ENCODE results near the gene KCNH4. TPM values are rescaled to one million over a fixed set of nuclear protein-coding genes. Genes with fewer than 3 reads are reported as not detected.

KCNH4 gene
- total and polyA plus RNA-seq, 12 donors: 0.13 to 1.0 (median 0.19) TPM; not detected in 2

DNA sequence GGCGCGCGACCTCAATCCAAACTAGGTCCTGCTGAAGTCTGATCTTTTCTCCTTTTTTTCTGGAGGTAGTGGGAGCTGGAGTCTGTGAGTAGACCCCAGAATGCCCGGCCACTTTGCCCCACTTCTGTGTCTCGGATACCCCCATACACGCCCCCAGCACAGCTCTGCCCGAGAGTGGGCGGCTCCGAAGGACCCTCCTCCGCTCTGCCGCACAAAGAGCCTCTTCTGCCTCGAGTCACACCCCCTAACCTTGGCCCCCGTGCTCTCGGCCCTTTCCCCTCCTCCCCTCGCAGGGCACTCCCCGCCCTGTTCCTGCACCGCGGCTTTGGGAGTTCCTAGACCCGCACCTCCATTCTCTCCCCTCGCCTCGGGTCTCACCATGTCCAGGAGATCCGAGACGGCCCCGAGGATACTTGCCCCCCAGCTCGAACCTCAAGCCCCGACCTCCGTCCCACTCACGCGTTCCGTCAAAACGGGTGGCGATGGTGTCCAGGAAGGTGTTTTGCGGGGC lies 476 bp downstream of the KCNH4 start:
- DNase-seq: no peak
- H3K4me3 ChIP-seq: peak overlapping the region in 1 of 4 donors; percentile 58
- WGBS, 4 donors: 1 to 3% (median 2%) methylated on average over 26 to 33 of the region's 33 CpGs
- TF ChIP-seq, protein P1, sequence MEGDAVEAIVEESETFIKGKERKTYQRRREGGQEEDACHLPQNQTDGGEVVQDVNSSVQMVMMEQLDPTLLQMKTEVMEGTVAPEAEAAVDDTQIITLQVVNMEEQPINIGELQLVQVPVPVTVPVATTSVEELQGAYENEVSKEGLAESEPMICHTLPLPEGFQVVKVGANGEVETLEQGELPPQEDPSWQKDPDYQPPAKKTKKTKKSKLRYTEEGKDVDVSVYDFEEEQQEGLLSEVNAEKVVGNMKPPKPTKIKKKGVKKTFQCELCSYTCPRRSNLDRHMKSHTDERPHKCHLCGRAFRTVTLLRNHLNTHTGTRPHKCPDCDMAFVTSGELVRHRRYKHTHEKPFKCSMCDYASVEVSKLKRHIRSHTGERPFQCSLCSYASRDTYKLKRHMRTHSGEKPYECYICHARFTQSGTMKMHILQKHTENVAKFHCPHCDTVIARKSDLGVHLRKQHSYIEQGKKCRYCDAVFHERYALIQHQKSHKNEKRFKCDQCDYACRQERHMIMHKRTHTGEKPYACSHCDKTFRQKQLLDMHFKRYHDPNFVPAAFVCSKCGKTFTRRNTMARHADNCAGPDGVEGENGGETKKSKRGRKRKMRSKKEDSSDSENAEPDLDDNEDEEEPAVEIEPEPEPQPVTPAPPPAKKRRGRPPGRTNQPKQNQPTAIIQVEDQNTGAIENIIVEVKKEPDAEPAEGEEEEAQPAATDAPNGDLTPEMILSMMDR (IDR thresholded peaks at IDR 0.05): no peak
- H3K36me3 ChIP-seq (replicated peaks in 1 of 2): no peaks in the 10 kb centered on the region
- no peaks in the 10 kb centered on the region for H3K27me3 ChIP-seq
- intact Hi-C loops (cut with DNase I): loop anchor here (5.0 kb wide), 2 partner anchors 53 to 63 kb away; no protein-coding TSS in a partner anchor
- H3K27ac ChIP-seq: no peak overlapping the region
- H3K4me1 ChIP-seq (replicated peaks in 1 of 2): peaks cover 15 to 31% of the 10 kb centered on the region in 2 donors
- H3K9me3 ChIP-seq (replicated peaks in 1 of 3): no peaks in the 10 kb centered on the region

DNA sequence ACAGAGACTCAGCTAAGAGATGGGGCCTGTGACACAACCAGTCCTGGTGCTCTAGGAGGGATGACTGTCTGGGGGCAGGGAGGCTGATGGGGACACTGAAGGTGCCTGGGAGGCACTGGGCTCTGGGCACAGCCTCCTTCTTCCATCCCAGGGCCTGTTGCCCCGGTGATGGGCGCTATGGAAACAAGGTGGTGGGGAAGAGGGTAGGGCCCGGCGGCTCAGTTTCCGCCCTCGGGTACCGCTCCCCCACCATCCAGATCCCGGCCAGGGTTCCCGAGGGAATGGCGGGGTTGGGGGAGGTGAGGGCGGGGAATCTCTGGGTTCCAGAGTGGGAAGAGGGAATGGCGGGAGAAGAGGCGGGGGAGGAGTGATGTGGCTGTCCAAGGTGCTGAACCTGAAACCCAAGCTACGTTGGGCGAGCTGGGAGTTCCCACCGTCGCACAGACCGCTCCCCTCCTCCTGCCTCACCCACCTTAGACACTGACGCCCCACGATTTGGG lies 981 bp downstream of the KCNH4 start:
- Histone ChIP-seq H3K27ac (no peak overlapping the region), H3K9me3 (replicated peaks in 1 of 3) (no peaks in the 10 kb centered on the region), H3K27me3 (no peaks in the 10 kb centered on the region), H3K36me3 (replicated peaks in 1 of 2) (no peaks in the 10 kb centered on the region), H3K4me3 (no peak overlapping the region), H3K4me1 (replicated peaks in 1 of 2) (peaks cover 15 to 31% of the 10 kb centered on the region in 2 donors)
- 11 to 34% (median 16%) methylated on average over 6 to 20 of the region's 20 CpGs for WGBS, 4 donors
- TF ChIP-seq, protein P1 (IDR thresholded peaks at IDR 0.05): no peak
- TF ChIP-seq POLR2A (IDR thresholded peaks at IDR 0.05): no peak
- intact Hi-C loops (cut with DNase I): loop anchor here (5.0 kb wide), 2 partner anchors 53 to 63 kb away; no protein-coding TSS in a partner anchor
- DNase-seq: peak; percentile 61 to 74 (median 69)

DNA sequence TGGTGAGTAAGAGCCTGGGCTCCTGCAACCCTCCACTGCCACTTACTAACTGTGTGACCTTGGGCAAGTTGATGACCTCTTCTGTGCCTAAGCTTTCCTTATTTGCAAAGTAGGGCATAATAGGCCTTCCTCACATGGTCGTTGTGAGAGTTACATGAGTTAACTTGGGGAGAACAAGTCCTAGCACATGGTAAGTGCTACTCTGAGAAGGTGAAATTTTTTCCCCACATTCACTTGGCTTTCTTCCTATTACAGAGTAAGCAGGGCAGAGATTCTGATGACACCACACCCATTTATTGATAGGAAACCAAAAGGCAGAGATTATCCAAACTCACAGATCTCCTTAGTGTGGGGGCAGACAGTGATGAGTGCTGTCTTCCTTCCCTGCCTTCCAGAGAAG lies 1.6 kb downstream of the KCNH4 start:
- no peaks in the 10 kb centered on the region for H3K27me3 ChIP-seq
- no peaks in the 10 kb centered on the region for H3K9me3 ChIP-seq (replicated peaks in 1 of 3)
- no peak overlapping the region for H3K4me3 ChIP-seq
- WGBS, 4 donors: 8 to 46% (median 20%) methylated on average over 1 of the region's 1 CpG
- intact Hi-C loops (cut with DNase I): no loop called here
- DNase-seq: no peak
- TF ChIP-seq POLR2A (IDR thresholded peaks at IDR 0.05): no peak
- TF ChIP-seq, protein P1 (IDR thresholded peaks at IDR 0.05): no peak
- no peak overlapping the region for H3K27ac ChIP-seq
- no peaks in the 10 kb centered on the region for H3K36me3 ChIP-seq (replicated peaks in 1 of 2)
- H3K4me1 ChIP-seq (replicated peaks in 1 of 2): peaks cover 12 to 26% of the 10 kb centered on the region in 2 donors

DNA sequence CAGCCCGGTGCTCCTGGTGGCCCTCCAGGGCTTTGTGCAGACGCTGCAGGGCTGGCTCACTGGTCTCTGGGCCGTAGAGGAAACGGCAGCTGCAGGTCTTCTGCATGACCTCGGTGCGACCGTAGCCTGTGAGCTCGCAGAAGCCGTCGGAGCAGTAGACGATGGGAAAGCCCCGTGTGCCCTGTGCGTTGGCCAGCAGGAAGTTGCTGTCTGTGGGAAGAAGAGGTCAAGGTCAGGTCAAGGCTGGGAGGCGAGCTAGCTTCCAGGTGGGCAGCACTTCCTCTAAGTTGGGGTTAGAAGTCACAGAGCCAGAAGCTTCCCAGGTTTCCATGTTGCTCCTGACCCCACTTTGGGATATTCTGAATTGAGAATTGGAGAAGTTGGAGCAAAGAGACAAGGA lies 2.1 kb downstream of the KCNH4 start:
- H3K27me3 ChIP-seq: no peaks in the 10 kb centered on the region
- no peak for DNase-seq
- 0 to 39% (median 19%) methylated on average over 1 to 14 of the region's 14 CpGs for WGBS, 4 donors
- no peaks in the 10 kb centered on the region for H3K9me3 ChIP-seq (replicated peaks in 1 of 3)
- intact Hi-C loops (cut with DNase I): no loop called here
- no peaks in the 10 kb centered on the region for H3K36me3 ChIP-seq (replicated peaks in 1 of 2)
- TF ChIP-seq, protein P1 (IDR thresholded peaks at IDR 0.05): no peak
- TF ChIP-seq POLR2A (IDR thresholded peaks at IDR 0.05): no peak
- H3K27ac ChIP-seq: no peak overlapping the region
- no peak overlapping the region for H3K4me3 ChIP-seq
- peaks cover 10 to 24% of the 10 kb centered on the region in 2 donors for H3K4me1 ChIP-seq (replicated peaks in 1 of 2)
